K562 (cell line): ENCODE measurements around the gene GLUL. TPM values are rescaled to one million over a fixed set of nuclear protein-coding genes. Genes with fewer than 3 reads are reported as not detected.

Source experiments
- ATAC-seq: fragments of 200-7000 bp; cut with Tn5 transposase; 3 replicates; pipeline ENCODE4 v1.9.1; 2020; ENCODE audit warnings: moderate library complexity
- BruUV-seq: library from RNA; stranded (reverse); fragments of 400-500 nt; replicated peaks from 2 replicates; lab custom pipeline; 2021; lab: Mats Ljungman, UMichigan
- CTCF ChIA-PET: fragments of 300-600 bp; formaldehyde crosslinking; extraction: SDS; loops from one replicate; lab custom pipeline; 2021; ENCODE audit warnings: low intra/inter-chr PET ratio; lab: Yijun Ruan, JAX
- POLR2A ChIA-PET: fragments of 300-600, 350-650 bp; sonication (Branson Sonifier 250); formaldehyde crosslinking; extraction: SDS; loops from one replicate; lab custom pipeline; 2021; ENCODE audit warnings: antibody characterized with exemption, inconsistent platforms; lab: Yijun Ruan, JAX
- DNase-seq, 4 experiments: peaks; one replicate each; pipeline versions ENCODE4 v3.0.0 to v3.0.0-alpha.2; 2011 to 2018; ENCODE audit warnings: low spot score in 3 of 4, mixed read lengths in 3 of 4; ENCODE audit errors: extremely low read depth in 1 of 4
- FAIRE-seq: peaks from 2 replicates; lab custom pipeline; 2011; peaks lifted over from hg19 to GRCh38; lab: Jason Lieb, UNC
- H2AFZ ChIP-seq: 2 replicates; pipeline ENCODE4 v1.6.0; 2011; ENCODE audit warnings: low read depth, low read length, control low read depth, inconsistent platforms
- H3K27ac ChIP-seq: fragments of 200-600 bp; 3 replicates; pipeline ENCODE4 v1.8.0; 2011; ENCODE audit warnings: low read depth, mild to moderate bottlenecking, control low read depth, inconsistent platforms, low read length, moderate library complexity, mixed read lengths; ENCODE audit errors: extremely low read depth
- H3K27me3 ChIP-seq, 2 experiments: fragments of 300-600 bp in 1 of 2; 2 replicates in 1 of 2; 3 replicates in 1 of 2; pipeline versions ENCODE4 v1.6.0 to v1.8.0; 2011; ENCODE audit warnings: inconsistent platforms in 2 of 2, low read length in 2 of 2, mild to moderate bottlenecking in 1 of 2, mixed read lengths in 1 of 2, moderate library complexity in 1 of 2; ENCODE audit not compliant: control insufficient read depth in 2 of 2, insufficient read depth in 2 of 2
- H3K36me3 ChIP-seq: fragments of 300-600 bp; 3 replicates; pipeline ENCODE4 v1.8.0; 2011; ENCODE audit warnings: mild to moderate bottlenecking, low read length, inconsistent platforms; ENCODE audit not compliant: control insufficient read depth, insufficient read depth
- H3K4me1 ChIP-seq, 2 experiments: fragments of 200-600 bp in 1 of 2; replicated peaks in 1 of 2; 2 replicates in 1 of 2; 3 replicates in 1 of 2; pipeline versions ENCODE4 v1.5.1 to v1.8.0; 2011; ENCODE audit warnings: inconsistent platforms in 2 of 2, low read length in 2 of 2, mild to moderate bottlenecking in 1 of 2, mixed read lengths in 1 of 2, moderate library complexity in 1 of 2; ENCODE audit not compliant: control insufficient read depth in 2 of 2, insufficient read depth in 2 of 2
- H3K4me2 ChIP-seq: 2 replicates; pipeline ENCODE4 v1.6.1; 2011; ENCODE audit warnings: low read length, control low read depth, inconsistent platforms, mixed read lengths; ENCODE audit not compliant: insufficient read depth
- H3K4me3 ChIP-seq: fragments of 200-600 bp; sonication (generic), shearing (Covaris generic); 2 replicates; pipeline ENCODE4 v1.5.1; 2016; ENCODE audit warnings: control low read depth, inconsistent platforms
- H3K79me2 ChIP-seq: fragments of 200-600 bp; 3 replicates; pipeline ENCODE4 v1.8.0; 2011; ENCODE audit warnings: low read length, inconsistent platforms; ENCODE audit not compliant: control insufficient read depth, insufficient read depth
- H3K9ac ChIP-seq, 2 experiments: 2 replicates each; pipeline versions ENCODE4 v1.6.0 to v1.6.1; 2011; ENCODE audit warnings: low read depth in 2 of 2, low read length in 2 of 2, control low read depth in 1 of 2, inconsistent platforms in 1 of 2, mild to moderate bottlenecking in 1 of 2, mixed read lengths in 1 of 2; ENCODE audit not compliant: insufficient read depth in 1 of 2
- H3K9me1 ChIP-seq: one replicate; pipeline ENCODE4 v1.6.0; 2011; ENCODE audit warnings: inconsistent platforms, mild to moderate bottlenecking, low read length, moderate library complexity; ENCODE audit not compliant: control insufficient read depth, insufficient read depth
- H3K9me3 ChIP-seq: replicated peaks from 2 replicates; pipeline ENCODE4 v1.5.1; 2011; ENCODE audit warnings: low read depth, low read length, inconsistent platforms; ENCODE audit not compliant: control insufficient read depth, insufficient read depth
- H4K20me1 ChIP-seq: replicated peaks from 2 replicates; pipeline ENCODE4 v1.6.1; 2011; ENCODE audit warnings: low read length, inconsistent platforms, mixed read lengths; ENCODE audit not compliant: control insufficient read depth, insufficient read depth
- RBM25 ChIP-seq: fragments of 200-400 bp; formaldehyde crosslinking; IDR thresholded peaks from 2 replicates; pipeline ENCODE4 v1.6.1; 2018; ENCODE audit warnings: low read length, low read depth, moderate library complexity; ENCODE audit not compliant: severe bottlenecking
- ZNF121 ChIP-seq: sonication (generic); formaldehyde crosslinking; conservative IDR thresholded peaks from 2 replicates; pipeline ENCODE4 v1.8.0; 2022; ENCODE audit warnings: missing genetic modification reagents
- ZNF318 ChIP-seq, 2 experiments: fragments of 450-650 bp; IDR thresholded peaks; 2 replicates each; pipeline ENCODE4 v1.6.1; 2016; ENCODE audit warnings: mild to moderate bottlenecking in 2 of 2, borderline replicate concordance in 1 of 2, low read depth in 1 of 2, moderate library complexity in 1 of 2
- WGBS: fragments of 100-300 bp; shearing (Covaris generic); methylation state at CpG from one replicate; pipeline ENCODE4 v1.1.6; 2016; ENCODE audit warnings: low coverage, mixed read lengths; ENCODE audit not compliant: insufficient coverage; ENCODE audit errors: missing lambda C conversion rate; 5-methylcytosine and 5-hydroxymethylcytosine counted together
- in situ Hi-C: fragments of 300-500 bp; cut with MboI; formaldehyde crosslinking; loops from 4 replicates; pipeline ENCODE4 v1.15.0; 2018; ENCODE audit warnings: inconsistent platforms, mixed read lengths
- intact Hi-C: fragments of 100-400 bp; cut with micrococcal nuclease; formaldehyde crosslinking; loops from 2 replicates; pipeline ENCODE4 v1.14.2; 2022
- polyA plus RNA-seq, 8 experiments: library from polyadenylated mRNA; depleted of rRNA in 4 of 8; stranded (reverse) in 5 of 8; unstranded in 3 of 8; fragments of >200 nt; fragmentation: Nextera tagmentation in 2 of 8; fragmentation: Illumina TruSeq in 1 of 8; extraction: Ambion mirVana in 2 of 8; extraction: Trizol in 1 of 8; gene quantifications; 2 replicates each; pipeline versions ENCODE4 v1.2.1 to v1.2.3, GENCODE V29; 2011 to 2014; ENCODE audit warnings: inconsistent platforms in 1 of 8, missing spikeins in 1 of 8
- total RNA-seq, 7 experiments: library from RNA; depleted of rRNA in 6 of 7; stranded (reverse); fragments of >200 nt in 6 of 7; fragmentation: Illumina TruSeq in 2 of 7; extraction: Trizol in 2 of 7; gene quantifications; 2 replicates each; pipeline versions ENCODE4 v1.2.1 to v1.2.3, GENCODE V29; 2011 to 2021; ENCODE audit warnings: low replicate concordance in 1 of 7
- TF ChIP-seq, protein P1 (sequence below): fragments of 450-650 bp; IDR thresholded peaks from one replicate; pipeline ENCODE4 v1.6.1; 2018; ENCODE audit warnings: mild to moderate bottlenecking, moderate library complexity; ENCODE audit not compliant: partially characterized antibody
- TF ChIP-seq, protein P2 (sequence below): sonication (generic); formaldehyde crosslinking; IDR thresholded peaks from 2 replicates; pipeline ENCODE4 v1.8.1; 2023; ENCODE audit warnings: mild to moderate bottlenecking, missing genetic modification reagents

GLUL gene
- total and polyA plus RNA-seq, 9 of the 15 experiments (the other 6 are each of a cell fraction or from before 2014, with no cell fraction given) = 1,088 to 4,222 (median 1,338) TPM

- TF ChIP-seq ZNF318 (IDR thresholded peaks at IDR 0.05; ENCODE audit: borderline replicate concordance in 1 of 2, low read depth in 1 of 2) = no peak
- TF ChIP-seq, all 486 proteins: peak for 0
Observed at GRCh38 chr1:182415789-182416188, 24.2 kb upstream of the GLUL start (continued).

DNA sequence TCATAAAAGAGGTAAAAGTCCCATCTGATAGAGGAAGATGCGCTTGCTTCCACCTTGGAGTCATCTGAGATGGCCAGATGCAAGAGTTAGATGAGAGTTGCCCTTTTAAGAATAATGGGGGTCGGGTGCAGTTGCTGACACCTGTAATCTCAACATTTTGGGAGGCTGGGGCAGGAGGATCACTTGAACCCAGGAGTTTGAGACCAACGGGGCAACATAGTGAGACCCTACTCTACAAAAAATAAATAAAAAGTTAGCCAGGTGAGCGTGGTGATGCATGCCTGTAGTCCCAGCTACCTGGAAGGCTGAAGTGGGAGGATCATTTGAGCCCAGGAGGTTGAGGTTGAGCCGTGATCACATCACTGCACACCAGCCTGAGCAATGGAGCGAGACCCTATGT is 22.4 kb upstream of the GLUL start:
- Histone ChIP-seq H2AFZ (no peak overlapping the region), H3K4me3 (no peak overlapping the region), H3K9ac (no peak overlapping the region), H3K79me2 (no peaks in the 10 kb centered on the region), H4K20me1 (no peaks in the 10 kb centered on the region), H3K4me2 (no peak overlapping the region), H3K27ac (no peak overlapping the region), H3K27me3 (peaks cover 35 to 36% of the 10 kb centered on the region in 2 experiments), H3K36me3 (no peaks in the 10 kb centered on the region), H3K4me1 (no peaks in the 10 kb centered on the region), H3K9me1 (no peaks in the 10 kb centered on the region), H3K9me3 (no peaks in the 10 kb centered on the region)
- BruUV-seq = no TSS peak
- CTCF ChIA-PET = no interaction called here
- ATAC-seq (no peak), DNase-seq (no peak), FAIRE-seq (no peak)
- POLR2A ChIA-PET = no interaction called here
- TF ChIP-seq ZNF121 (CRISPR knock-in tag) (peak; percentile 87), RBM25 (peak; percentile 57)
- TF ChIP-seq, protein P1, sequence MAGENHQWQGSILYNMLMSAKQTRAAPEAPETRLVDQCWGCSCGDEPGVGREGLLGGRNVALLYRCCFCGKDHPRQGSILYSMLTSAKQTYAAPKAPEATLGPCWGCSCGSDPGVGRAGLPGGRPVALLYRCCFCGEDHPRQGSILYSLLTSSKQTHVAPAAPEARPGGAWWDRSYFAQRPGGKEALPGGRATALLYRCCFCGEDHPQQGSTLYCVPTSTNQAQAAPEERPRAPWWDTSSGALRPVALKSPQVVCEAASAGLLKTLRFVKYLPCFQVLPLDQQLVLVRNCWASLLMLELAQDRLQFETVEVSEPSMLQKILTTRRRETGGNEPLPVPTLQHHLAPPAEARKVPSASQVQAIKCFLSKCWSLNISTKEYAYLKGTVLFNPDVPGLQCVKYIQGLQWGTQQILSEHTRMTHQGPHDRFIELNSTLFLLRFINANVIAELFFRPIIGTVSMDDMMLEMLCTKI = no peak
- TF ChIP-seq, protein P2, sequence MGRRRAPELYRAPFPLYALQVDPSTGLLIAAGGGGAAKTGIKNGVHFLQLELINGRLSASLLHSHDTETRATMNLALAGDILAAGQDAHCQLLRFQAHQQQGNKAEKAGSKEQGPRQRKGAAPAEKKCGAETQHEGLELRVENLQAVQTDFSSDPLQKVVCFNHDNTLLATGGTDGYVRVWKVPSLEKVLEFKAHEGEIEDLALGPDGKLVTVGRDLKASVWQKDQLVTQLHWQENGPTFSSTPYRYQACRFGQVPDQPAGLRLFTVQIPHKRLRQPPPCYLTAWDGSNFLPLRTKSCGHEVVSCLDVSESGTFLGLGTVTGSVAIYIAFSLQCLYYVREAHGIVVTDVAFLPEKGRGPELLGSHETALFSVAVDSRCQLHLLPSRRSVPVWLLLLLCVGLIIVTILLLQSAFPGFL = no peak
- in situ Hi-C loops = no loop called here
- WGBS = under 1% methylated on average over 6 of the region's 6 CpGs
- intact Hi-C loops = no loop called here
